Activated T-cell treated with anti-CD3 and anti-CD28 coated beads for 48 hours (primary cell): Measurements from ENCODE around the gene WNT11.

Experiments
- DNase-seq: peaks from one replicate; pipeline ENCODE4 v3.0.0-alpha.2; 2020; ENCODE audit warnings: low read depth

Gene WNT11

DNA sequence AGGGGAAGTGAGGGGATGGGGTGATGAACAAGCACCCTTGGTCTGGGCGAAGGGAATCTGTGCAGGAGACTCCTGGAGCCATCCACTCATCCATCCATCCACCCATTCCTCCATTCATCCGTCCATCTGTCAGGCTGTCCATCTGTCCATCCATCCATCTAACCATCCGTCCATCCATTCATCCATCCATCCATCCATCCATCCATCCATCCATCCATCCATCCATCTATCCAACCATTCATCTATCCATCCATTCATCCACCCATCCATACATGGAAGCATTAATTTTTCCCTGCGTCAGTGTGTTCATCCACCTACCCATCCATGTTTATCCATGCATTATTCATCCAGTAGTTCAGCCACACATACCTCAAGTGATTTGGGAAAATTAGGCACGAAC is 32.0 kb downstream of the WNT11 start:
- no peak for DNase-seq

GRCh38 chr11:76173663-76174062 is 32.6 kb downstream of the WNT11 start:
- DNase-seq: no peak

DNA sequence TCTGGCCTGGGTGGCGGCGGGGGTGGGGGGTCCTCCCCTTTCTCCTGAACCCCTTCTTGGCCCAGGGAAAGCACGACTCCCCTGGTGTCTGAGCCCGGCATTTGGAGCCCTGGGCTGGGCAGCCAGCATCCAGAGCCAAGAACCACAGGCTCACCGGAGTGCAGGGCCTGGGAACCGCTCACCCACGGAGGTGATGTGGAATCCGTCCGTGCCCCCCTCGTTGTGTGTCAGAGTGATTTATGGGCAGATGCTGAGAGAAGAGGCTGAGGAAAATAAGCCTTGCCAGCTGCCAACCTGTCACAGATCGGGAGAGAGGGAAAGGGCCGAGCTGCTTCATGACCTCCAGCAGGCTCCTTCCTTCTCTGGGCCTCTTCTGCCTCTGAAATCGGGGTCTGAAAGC is 33.7 kb downstream of the WNT11 start:
- no peak for DNase-seq

DNA sequence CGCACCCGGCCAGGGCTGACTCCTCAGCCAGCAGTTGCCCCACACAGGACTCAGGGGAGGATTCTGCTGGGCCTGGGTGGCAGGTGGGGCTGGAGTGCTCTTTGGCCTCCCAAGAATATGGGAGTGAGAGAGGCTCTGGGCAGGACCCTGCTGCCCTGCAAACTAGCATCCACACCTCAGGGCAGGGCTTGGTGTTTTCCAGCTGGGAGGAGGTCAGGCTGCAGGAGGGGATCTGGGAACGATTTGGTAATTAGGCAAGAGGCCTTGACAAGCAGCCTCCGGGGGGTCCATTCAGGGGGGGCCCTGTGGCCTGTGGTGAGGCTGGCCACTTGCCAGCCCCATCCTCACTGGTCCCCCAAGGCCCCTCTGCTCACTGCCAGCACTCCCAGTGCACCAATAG is 35.8 kb downstream of the WNT11 start:
- DNase-seq: no peak

DNA sequence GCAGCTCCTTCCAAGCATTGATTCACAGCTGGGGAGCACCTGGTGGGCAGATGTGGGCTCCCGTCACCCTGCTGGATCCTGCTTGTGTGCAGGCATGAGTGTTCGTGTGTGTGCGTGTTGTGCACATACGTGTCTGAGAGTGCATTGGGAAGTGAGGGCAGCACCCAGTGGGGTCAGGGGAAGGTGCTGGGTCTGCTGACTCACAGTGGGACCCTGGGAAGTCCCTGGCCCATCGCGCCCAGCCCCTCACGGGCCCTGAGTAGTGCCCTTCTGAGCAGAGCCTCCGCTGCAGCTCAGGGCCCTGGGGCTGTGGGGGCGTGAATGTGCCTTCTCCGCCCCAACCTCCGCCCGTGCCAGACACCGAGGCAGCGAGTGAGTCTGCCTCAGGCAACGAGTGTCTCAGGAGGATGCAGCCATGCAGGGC is 36.8 kb downstream of the WNT11 start:
- no peak for DNase-seq

DNA sequence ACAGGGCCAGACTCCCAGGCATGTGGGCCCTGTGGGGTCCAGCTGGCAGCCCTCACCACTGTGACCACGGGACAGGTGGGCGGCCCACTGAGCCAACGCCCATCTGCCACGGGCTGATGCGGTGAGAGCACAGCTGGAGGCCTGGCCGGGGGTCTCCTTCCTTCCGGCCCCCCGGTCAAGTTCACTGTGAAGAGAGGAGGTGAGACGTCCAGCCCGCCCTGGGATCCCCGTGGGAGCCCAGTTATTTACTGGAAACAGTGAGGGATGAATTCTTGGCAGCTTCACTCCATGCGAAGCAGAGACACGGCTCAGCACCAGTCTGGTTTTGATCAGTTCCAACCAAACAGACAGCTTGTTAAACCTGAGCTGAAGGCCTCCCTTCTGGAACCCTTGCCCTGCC is 38.7 kb downstream of the WNT11 start:
- no peak for DNase-seq

GRCh38 chr11:76166314-76166713 is 40.0 kb downstream of the WNT11 start:
- peak; percentile 6 for DNase-seq

GRCh38 chr11:76164861-76165751 is 41.2 kb downstream of the WNT11 start:
- DNase-seq: no peak

- no peak for DNase-seq
These were observed 42.2 kb downstream of the WNT11 start for GRCh38 chr11:76164081-76164480.

DNA sequence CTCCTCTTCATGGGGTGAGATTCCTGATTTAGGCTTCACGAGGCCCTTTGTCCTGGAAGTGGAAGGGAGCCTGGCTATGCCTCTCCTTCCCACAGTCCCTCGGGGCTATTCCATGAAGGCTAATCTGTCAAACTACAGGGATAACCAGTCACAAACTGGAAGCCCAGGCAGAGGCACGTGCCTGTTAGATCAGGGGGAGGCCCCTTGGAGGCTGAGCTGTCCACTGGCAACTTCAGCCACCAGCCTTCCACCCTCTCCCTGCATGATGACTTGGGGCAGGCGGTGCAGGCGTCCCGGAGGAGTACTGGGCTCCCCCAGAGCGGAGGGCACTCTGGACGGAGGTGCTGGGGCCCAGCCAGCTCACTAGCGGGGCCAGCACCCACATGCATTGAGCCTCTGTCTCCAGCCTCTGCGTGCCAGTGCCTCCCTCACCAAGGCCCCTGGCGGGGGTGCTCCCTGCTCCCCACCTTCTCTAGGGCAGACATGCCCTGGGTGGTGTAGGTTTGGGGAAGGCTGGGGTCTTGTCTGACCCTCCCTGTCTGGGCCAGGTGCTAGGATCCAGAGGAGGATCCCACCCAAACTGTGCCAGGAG is 42.9 kb downstream of the WNT11 start:
- no peak for DNase-seq

GRCh38 chr11:76162336-76163288 is 43.7 kb downstream of the WNT11 start:
- DNase-seq: no peak

DNA sequence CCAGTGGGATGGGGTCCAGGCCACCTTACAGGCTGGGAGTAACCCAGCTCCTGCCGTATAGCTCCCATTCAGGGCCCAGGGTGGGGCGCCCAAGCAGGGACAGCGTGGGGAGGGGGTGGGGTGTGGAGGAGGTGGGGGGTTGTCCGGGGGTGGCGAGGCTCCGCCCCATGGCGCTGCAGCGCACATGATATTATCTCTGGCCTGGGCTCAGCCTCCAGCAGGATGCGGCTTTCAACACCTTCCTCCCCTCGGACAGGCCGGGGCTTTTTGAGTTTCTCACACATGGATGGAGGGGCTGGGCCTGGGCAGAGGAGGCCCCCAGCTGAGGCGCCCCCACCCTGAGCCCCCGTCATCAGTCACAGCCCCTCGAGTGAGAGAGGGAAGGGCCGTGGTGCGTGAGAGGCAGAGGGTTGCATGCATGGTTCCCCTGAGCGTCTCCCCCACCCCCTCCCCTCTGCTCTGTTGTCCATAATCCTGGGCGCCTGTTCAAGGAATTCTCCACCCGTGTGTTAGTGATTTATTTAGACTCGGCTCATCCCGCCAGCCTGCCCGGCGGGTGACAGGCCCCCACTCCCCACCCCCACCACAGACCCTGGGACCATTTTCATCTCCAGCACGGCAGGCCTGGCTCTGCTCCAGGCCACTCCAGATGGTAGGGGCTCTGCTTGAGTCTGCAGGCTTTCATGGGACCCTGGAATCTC is 44.9 kb downstream of the WNT11 start:
- no peak for DNase-seq

GRCh38 chr11:76160856-76161255 is 45.4 kb downstream of the WNT11 start:
- DNase-seq: no peak

DNA sequence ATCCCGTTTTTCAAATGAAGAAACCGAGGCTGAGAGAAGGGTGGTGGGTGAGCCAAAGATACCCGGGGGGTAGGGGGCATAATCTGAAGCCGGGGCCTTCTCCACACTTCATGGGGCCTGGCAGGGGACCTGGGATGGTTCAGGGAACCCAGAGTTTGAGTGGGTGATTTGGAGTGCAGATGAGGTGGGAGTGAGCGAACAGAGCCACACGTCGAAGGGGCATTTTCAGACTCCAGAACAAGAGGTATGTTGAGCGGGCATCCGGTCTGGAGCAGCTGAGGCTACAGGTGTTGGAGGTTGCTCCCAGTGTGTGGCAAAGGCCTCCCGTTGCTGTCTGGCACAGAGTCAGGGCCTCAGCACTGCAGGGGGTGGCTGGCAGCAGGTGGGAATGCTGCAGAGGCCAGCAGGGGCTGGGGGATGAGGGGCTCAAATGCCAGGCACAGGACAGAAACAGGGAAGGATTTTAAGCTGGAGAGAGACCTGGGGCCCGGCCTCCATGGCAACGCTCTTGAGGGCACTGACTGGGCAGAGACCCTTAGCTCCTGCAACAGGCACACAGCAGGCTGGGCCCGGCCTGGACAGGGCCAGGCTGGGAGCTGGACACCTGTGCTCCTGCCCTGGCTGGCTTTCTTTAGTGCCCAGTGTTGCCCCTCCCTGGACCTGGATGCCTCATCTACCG is 46.2 kb downstream of the WNT11 start:
- no peak for DNase-seq

GRCh38 chr11:76159303-76159937 is 46.9 kb downstream of the WNT11 start:
- no peak for DNase-seq

DNA sequence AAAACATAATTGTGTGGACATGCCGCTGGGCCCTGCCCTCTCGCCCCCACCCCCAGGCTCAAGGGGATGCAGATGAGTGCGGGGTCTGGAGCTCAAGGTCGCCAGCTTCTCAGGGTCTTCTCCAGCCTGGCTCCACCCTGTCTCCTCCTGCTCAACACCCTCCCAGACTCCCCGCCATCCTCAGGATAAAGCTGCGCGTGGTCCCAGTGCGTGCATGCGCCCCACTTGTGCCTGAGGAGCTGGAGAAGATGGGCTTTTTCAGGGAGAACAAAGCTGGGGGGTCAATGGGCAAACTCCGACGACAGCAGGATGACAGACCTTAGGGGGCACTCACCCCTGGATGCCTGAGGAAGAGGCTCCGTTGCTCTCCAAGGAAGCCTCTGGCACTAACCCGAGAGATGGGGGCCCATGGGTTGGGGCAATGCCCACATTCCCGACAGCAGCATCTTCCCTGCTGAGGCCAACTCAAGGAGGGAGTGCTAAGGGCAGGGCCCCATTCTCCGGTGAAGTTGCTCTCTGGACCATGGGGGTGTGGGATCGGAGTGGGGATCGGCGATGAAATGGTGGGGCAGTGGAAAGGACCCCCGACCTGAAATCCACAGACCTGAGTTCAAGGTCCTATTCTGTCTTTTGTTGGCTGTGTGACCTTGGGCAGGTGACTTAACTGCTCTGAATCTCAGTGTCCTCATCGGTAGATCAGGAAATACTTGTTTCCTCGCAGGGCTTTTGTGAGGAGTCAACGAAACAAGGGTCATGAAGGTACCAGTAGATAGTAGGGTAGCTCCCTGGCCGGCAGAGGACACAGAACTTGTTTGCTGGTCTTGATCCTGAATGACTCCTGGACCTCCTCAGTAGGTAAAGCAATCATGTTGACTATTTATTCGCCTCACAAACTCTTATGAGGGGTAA is 47.7 kb downstream of the WNT11 start:
- DNase-seq: no peak

- no peak for DNase-seq
These were observed 48.4 kb downstream of the WNT11 start for GRCh38 chr11:76157891-76158290.

- no peak for DNase-seq
These were observed 49.3 kb downstream of the WNT11 start for GRCh38 chr11:76156971-76157427.

- DNase-seq: no peak
These were observed 50.6 kb downstream of the WNT11 start for GRCh38 chr11:76155500-76156227.
